GM18520 (cell line): ENCODE data around the gene BPI.
"Not testable (repeated sequence)": the region's sequence is repeated elsewhere in the genome, so short reads cannot be mapped to it uniquely, and the experiment has no call there.

Experiments
- ATAC-seq: cut with Tn5 transposase; IDR thresholded peaks from one replicate; pipeline ENCODE4 v1.9.1; 2021; ENCODE audit not compliant: unreplicated experiment

The BPI gene

GRCh38 chr20:38277691-38278090, 26.3 kb upstream of the BPI start:
- ATAC-seq, result no peak

DNA sequence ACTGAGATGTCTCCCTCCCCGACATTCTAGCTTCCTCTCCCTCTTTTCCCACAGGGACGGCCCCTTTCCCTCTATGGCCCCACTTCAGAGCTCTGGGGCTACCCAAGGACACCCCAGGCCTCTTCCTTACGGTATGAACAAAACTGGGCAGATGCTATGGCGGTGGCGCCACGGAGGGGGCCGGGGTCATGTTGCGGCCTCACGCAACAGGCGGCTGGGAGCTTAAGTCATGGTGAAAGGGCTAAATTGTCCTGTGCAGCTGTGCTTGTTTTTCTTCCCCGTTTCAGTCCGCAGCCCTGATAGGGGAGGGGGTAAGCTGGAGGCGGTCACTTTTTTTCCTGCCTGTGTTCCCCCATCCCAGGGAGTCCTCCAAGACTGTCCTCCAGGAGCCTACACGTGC, 25.8 kb upstream of the BPI start:
- no peak for ATAC-seq

DNA sequence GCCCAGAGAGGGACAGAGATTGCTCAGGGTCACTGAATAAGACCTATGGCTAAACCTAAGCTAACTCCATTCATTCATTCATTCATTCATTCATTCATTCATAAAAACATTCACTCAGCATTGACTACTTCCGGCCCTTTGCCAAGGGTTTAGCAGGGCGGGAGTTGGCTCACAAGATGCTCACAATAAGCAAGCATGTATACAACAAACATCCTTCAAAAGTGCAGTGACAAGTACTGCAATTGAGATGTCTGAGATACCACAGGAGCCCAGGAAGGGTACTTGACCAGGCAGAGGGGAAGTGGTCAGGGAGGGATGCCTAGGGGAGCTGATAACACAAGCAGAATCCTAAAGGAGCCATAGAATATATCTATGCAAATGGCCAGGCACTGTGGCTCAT, 25.2 kb upstream of the BPI start:
- ATAC-seq, result no peak

DNA sequence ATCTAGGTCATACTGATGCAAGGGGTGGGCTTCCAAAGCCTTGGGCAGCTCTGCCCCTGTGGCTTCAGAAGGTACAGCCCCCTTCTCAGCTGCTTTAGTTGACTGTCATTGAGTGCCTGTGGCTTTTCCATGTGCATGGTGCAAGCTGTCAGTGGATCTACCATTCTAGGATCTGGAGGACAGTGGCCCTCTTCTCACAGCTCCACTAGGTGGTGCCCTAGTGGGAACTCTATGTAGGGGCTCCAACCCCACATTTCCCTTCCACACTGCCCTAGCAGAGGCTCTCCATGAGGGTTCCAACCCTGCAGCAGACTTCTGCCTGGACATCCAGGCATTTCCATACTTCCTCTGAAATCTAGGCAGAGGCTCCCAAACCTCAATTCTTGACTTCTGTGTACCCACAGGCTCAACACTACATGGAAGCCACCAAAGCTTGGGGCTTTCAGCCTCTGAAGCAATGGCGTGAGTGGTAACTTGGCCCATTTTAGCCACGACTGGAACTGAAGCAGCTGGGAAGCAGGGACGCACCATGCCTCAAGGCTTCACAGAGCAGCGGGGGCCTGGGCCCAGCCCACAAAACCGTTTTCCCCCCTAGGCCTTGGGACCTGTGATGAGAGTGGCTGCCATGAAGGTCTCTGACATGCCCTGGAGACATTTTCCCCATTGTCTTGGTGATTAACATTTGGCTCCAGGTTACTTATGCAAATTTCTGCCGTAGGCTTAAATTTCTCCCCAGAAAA, 22.6 kb upstream of the BPI start:
- not testable (repeated sequence) for ATAC-seq

- no peak for ATAC-seq
Measured at GRCh38 chr20:38283236-38283635, 20.7 kb upstream of the BPI start.

GRCh38 chr20:38284066-38284650, 19.8 kb upstream of the BPI start:
- ATAC-seq, result not testable (repeated sequence)

DNA sequence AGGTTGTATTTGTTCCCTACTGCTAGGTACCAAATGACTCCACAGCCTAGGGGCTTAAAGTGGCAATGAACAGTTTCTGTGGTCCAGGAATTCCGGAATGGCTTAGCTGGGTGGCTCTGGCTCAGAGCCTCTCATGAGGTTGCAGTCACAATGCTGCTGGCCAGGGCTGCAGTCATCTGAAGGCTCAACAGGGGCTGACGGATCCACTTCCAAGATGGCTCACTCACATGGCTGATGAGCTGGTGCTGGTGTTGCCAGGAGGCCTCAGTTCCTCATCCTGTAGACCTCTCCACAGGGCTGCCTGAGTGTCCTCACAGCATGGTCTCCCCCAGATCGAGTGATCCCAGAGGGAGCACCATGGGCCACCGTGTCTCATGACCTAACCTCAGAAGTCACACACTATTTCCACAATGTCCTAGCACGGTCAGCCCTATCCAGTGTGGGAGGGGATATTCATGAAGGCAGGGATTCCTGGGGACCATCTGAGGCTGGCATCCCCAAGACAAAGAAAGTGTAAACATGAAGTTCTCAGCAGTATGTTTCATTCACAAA, 19.0 kb upstream of the BPI start:
- no peak for ATAC-seq

DNA sequence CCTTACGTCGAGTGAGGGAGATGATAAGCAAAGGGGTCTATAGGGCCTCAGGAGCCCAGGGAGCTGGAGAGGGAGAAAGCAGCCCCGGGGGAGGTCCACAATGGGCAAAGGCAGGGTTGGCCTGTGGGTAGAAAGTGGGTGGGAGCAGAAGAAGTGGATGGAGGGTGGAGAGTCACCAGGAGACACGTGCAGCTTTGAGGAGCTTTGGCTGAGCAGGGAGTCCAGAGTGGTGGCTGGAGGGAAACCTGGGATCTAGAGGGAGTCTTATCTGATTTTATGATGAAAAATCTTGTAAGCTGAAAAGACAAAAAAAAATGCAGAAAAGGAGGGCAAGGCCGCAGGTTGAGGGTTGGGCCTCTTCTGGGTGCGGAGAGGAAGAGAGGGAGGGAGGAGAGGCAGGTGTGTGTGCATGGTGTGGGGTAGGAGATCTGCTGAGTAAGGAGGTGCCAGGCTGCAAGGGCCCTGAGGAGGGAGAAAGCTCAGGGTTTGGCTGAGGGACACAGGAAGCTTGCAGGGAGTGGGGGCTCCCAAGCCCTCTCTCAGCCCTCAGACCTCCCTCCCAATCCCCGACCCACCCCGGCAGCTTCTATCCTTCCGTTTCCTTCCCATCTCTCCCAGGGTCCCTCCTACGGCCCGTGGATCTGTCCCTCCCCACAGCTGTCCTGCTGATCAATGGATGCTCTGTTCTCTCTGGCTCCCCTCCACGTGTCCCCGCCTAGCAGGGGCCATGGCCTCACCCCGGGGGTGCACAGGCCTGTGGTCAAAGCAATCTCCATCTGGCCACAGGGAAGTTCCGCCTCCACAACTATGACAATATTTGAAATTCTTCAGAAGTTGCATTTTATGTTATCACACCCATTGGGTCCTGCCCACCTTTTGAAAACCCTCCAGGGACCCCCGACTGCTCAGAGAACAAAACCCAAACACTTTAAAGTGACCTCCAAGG, 17.1 kb upstream of the BPI start:
- ATAC-seq, result no peak

DNA sequence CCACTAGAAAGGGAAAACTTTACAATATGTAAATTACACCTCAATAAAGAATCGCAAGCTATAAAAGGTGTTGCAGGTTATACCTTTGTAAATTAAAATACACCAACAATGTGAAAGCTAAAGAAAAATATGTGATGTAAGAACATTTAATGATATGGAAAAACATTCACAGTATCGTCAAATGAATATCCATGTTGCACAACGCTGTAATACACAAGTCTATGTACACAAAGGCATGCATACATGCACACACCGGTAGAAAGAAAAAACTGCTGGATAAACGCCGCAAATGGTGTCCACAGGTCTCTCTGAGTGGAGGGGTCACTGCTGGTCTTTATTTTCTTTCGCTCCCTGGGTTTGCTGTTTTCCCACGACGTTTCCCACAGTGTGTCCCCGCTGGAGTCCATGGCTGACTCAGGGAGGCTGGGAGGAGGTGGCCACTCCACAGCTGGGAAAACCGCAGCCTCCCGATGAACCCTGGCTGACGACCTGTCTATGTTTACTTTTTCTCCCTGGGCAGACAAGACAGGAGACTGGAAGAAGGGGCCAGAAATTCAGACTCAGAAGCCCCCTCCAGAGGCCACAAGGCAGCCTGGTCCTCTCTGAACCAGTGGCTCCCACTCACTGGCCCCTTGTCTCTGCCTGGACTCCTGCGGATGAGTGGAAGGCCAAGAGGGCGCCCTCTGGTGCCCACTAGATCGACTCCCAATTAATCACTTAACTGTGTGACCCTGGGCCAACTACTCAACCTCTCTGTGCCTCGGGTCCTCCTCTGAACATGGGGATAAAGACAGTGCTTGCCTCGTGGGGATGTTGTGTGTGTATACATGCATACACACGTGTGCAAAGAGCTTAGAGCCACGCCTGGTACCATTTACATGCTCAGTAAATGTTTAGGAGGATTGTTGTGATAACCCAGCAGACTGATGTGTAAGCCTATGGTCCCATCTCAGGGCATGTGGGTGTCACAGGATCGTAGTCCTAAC, 12.8 kb upstream of the BPI start:
- no peak for ATAC-seq

DNA sequence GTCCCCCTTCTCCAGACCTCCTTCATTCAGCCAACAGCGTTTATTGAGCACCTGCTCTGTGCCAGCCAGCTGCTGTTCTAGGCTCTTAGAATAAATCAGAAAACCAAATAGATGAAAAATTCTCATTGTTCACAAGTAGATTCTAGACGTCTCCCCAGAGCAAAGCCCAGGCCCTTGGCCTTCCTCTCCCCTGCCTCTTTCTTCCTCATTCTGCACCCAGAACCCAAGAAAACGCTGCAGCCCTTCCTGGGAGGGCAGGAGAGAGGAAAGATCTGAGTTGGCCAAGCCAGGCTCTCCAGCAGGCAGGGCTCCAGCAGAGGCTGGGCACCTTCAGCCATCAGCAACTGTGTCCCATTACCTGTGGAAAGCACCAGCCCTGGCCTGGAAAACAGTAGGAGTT, 12.0 kb upstream of the BPI start:
- ATAC-seq, result no peak

DNA sequence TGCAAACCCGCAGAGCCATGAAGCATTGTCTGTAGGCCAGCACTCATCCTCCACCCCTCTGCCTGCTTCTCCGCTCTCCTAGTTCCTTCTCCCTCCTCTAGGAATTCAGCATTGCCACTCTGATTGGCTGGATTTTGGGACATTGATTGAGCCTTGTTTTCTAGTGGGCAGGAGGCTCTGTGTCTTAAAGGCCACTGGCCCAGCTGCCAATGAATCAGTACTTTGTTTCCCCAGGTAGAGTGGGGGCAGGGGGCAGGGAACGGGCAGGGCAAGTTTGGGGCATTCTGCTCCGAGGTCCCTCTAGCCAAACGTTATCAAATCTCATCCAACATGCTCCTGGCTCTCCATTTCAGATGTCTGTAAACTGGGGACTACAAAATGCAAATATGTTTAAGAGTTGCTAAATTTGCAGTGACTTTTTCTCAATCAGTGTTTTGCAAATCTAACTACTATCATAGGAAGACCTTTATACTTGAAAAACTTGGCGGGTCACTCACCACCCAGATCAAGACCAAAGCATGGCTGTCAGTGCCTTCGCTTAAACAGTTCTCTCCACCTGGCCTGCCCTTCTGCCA, 10.4 kb upstream of the BPI start:
- no peak for ATAC-seq

- ATAC-seq, result no peak
Measured at GRCh38 chr20:38294076-38294591, 9.8 kb upstream of the BPI start.

DNA sequence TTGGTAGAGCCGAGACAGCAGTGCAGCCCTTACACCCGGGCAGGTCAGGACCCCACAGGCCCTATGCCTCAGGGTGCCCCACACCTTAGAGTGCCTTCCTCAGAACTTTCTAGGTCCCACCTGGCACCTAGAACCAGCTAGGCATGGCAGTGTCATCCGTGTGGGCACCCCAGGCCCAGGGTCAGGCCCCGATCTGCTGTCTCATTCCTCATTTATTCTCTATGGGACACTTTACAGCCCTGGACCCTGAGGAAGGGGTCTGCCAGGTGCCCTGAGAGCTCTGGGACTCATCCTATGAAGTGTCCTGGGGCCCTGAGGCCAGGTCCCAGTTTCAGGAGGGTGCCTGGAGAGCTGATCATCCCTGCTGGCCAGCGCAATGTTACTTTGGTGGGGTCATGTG, 8.1 kb upstream of the BPI start:
- ATAC-seq, result no peak

DNA sequence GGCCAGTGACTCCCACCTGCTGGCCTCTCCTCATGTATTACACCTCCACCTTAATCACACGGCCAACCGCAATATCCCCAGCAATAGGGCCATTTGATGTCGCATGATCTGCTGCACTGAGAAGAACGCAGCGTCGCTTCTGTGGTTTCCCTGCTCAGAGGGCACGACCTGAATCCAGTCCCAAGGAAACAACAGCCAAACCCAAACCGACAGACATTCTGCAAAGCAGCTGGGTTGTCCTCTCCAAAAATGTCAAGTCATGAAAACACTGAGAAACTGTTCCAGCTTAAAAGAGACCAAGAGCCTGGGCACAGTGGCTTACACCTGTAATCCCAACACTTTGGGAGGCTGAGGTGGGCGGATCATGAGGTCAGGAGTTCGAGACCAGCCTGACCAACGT, 7.5 kb upstream of the BPI start:
- no peak for ATAC-seq

GRCh38 chr20:38297916-38298674, 5.9 kb upstream of the BPI start:
- ATAC-seq, result no peak

DNA sequence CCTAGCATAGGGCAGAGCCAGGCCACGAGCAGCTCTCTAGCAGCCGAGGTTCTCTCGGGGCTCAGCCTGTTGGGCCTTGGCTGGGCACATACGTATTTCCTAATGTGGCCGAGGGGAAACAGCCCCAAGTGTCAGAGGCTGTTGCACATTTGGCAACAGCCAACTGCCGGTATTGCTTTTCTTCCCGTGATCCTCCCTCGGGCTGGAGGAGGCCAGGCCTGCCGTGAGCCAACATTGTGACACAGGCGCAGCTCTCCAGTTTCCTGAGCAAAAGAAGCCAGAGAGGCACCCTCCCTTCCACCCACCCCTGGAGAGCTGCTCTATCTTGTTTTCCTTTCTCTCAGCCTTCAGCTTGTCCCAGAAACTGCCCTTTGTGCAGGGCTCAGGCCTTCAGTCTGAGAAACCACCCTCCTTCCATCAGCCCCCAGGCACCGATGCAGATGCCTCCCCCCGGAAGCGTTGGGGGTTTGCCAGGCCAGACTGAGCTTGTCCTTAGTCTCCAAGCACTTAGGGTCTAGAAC, 5.1 kb upstream of the BPI start:
- ATAC-seq, result no peak

DNA sequence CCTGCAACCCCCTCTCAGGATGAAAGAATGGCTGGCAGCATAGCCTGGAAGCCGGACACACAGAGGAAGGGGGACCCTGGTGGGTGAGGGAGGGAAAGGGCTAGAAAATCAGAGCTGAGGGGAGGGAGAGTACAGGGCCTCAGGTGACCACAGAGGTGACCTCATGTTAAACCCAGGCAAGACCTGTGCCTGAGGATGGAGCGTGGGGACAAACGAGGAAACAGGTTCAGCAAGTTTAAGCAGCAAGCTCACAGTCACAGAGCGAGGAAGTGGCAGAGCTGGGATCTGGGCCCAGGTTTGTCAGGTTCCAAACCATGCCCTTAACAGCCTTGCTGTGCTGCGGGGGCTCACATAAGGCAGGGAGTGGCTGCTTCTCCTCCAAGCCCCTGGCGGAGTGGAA, 4.0 kb upstream of the BPI start:
- ATAC-seq, result no peak

DNA sequence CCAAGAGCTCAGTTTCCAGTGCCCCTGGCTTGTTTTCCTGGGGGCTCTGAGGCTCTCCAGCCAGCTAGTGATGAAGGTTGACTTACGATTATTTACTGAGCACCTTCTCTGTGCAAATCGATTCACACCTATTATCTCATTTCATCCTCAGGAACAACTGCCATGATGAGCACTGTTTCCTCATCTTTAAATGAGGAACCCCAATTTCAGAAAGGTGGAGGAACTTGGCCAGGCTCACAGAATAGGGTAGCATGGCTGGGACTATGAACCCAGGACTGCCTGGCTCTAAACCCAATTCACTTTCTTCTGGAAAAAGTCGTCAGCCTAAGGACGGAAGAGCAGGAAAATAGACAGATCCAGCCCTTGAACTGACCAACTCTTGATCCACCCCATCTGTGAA, 3.5 kb upstream of the BPI start:
- ATAC-seq, result no peak

DNA sequence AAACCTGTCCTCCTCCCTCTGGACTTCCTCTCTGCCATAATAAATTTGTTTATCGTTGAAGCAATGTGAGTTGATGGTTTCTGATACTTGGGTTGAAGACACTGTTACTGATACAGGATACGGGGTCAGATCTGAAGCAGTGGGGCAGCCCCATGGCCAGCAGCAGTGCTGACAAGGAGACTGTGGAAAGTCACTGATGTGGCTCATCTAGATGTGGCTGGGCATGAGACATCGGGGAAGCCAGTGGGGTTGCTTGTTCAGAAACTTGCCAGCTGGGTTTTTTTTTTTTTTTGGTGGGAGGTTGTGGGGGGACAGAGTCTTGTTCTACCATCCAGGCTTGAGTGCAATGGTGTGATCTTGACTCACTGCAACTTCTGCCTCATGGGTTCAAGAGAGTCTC, 2.6 kb upstream of the BPI start:
- no peak for ATAC-seq
